GM23338 (cell line): ENCODE measurements around the gene RNF217. TPM values are rescaled to one million over a fixed set of nuclear protein-coding genes. Genes with fewer than 3 reads are reported as not detected.

Experiments
- ATAC-seq: fragments of 200-7000 bp; cut with Tn5 transposase; 3 replicates; pipeline ENCODE4 v1.9.1; 2020
- DNase-seq: peaks from one replicate; pipeline ENCODE4 v3.0.0-alpha.2; 2015; ENCODE audit warnings: low spot score
- H2AFZ ChIP-seq: fragments of 200-600 bp; sonication (generic); 2 replicates; pipeline ENCODE4 v1.8.0; 2016; ENCODE audit warnings: antibody characterized with exemption, mild to moderate bottlenecking, moderate library complexity
- H3F3A ChIP-seq: fragments of 200-600 bp; sonication (generic); replicated peaks from 2 replicates; pipeline ENCODE4 v1.8.0; 2017; ENCODE audit warnings: antibody characterized with exemption, mixed run types, low read depth
- H3K27ac ChIP-seq: fragments of 200-600 bp; sonication (generic); 2 replicates; pipeline ENCODE4 v1.6.1; 2016; ENCODE audit warnings: low read depth
- H3K27me3 ChIP-seq: fragments of 200-600 bp; sonication (generic); 2 replicates; pipeline ENCODE4 v1.8.0; 2016; ENCODE audit warnings: mild to moderate bottlenecking, mixed run types, moderate library complexity; ENCODE audit not compliant: insufficient read depth
- H3K36me3 ChIP-seq: fragments of 200-600 bp; sonication (generic); 2 replicates; pipeline ENCODE4 v1.8.0; 2016; ENCODE audit warnings: mild to moderate bottlenecking; ENCODE audit not compliant: insufficient read depth
- H3K4me1 ChIP-seq: fragments of 200-600 bp; sonication (generic); 2 replicates; pipeline ENCODE4 v1.8.0; 2016; ENCODE audit warnings: mild to moderate bottlenecking, moderate library complexity; ENCODE audit not compliant: insufficient read depth
- H3K4me2 ChIP-seq: fragments of 200-600 bp; sonication (generic); 2 replicates; pipeline ENCODE4 v1.7.1; 2017; ENCODE audit warnings: mixed run types
- H3K4me3 ChIP-seq: fragments of 200-600 bp; sonication (generic); 2 replicates; pipeline ENCODE4 v1.6.1; 2016; ENCODE audit warnings: mixed run types
- H3K79me2 ChIP-seq: fragments of 200-600 bp; sonication (generic); replicated peaks from 2 replicates; pipeline ENCODE4 v1.8.0; 2017; ENCODE audit warnings: mild to moderate bottlenecking; ENCODE audit not compliant: insufficient read depth
- H3K9me2 ChIP-seq: fragments of 200-600 bp; sonication (generic); 2 replicates; pipeline ENCODE4 v1.8.0; 2017; ENCODE audit not compliant: insufficient read depth
- H4K20me1 ChIP-seq: fragments of 200-600 bp; sonication (generic); replicated peaks from 2 replicates; pipeline ENCODE4 v1.8.0; 2017; ENCODE audit warnings: mild to moderate bottlenecking; ENCODE audit not compliant: insufficient read depth
- H3K27ac Mint-ChIP-seq: 2 replicates; pipeline ENCODE4 v1.8.0; 2020; ENCODE audit warnings: inconsistent platforms, mild to moderate bottlenecking, moderate library complexity, mixed read lengths
- H3K27me3 Mint-ChIP-seq: 3 replicates; pipeline ENCODE4 v1.8.0; 2022; ENCODE audit warnings: low read depth, mild to moderate bottlenecking, moderate library complexity, mixed read lengths, inconsistent platforms; ENCODE audit not compliant: insufficient read depth, poor library complexity
- H3K36me3 Mint-ChIP-seq: 3 replicates; pipeline ENCODE4 v1.8.0; 2021; ENCODE audit warnings: low read depth, mild to moderate bottlenecking, inconsistent platforms, moderate library complexity, mixed read lengths
- H3K4me1 Mint-ChIP-seq: 3 replicates; pipeline ENCODE4 v1.8.0; 2020; ENCODE audit warnings: mild to moderate bottlenecking, inconsistent platforms, mixed read lengths
- H3K4me3 Mint-ChIP-seq: 3 replicates; pipeline ENCODE4 v1.8.0; 2021; ENCODE audit warnings: moderate library complexity, mild to moderate bottlenecking, inconsistent platforms, mixed read lengths
- H3K9me3 Mint-ChIP-seq: 3 replicates; pipeline ENCODE4 v1.8.0; 2020; ENCODE audit warnings: moderate library complexity, mild to moderate bottlenecking, inconsistent platforms, mixed read lengths
- CREB1 ChIP-seq: fragments of 250-450 bp; sonication (Bioruptor Pico); IDR thresholded peaks from 2 replicates; pipeline ENCODE4 v1.5.0; 2020; ENCODE audit warnings: low read depth, mild to moderate bottlenecking, moderate library complexity
- EZH2phosphoT487 ChIP-seq: fragments of 200-600 bp; sonication (generic); IDR thresholded peaks from one replicate; pipeline ENCODE4 v1.8.1; 2018; ENCODE audit warnings: antibody characterized with exemption; ENCODE audit not compliant: unreplicated experiment
- JUNB ChIP-seq: IDR thresholded peaks from one replicate; pipeline ENCODE4 v1.6.1; 2016; ENCODE audit warnings: antibody characterized with exemption; ENCODE audit not compliant: unreplicated experiment
- ZNF331 ChIP-seq: fragments of 250-450 bp; sonication (Bioruptor Pico); IDR thresholded peaks from 2 replicates; pipeline ENCODE4 v1.5.0; 2020; ENCODE audit warnings: low read depth, mild to moderate bottlenecking, moderate library complexity
- polyA plus RNA-seq: library from polyadenylated mRNA; unstranded; fragments of >200 nt; fragmentation: Nextera tagmentation; extraction: Ambion mirVana; gene quantifications from 2 replicates; pipeline ENCODE4 v1.2.1, GENCODE V29; 2016
- total RNA-seq: library from RNA; depleted of rRNA; stranded (reverse); fragments of >200 nt; shearing (Covaris generic); gene quantifications from 2 replicates; pipeline ENCODE4 v1.2.3, GENCODE V29; 2014
- TF ChIP-seq, protein P1 (sequence below): fragments of 250-450 bp; sonication (Bioruptor Pico); IDR thresholded peaks from 2 replicates; pipeline ENCODE4 v1.5.0; 2020; ENCODE audit warnings: mild to moderate bottlenecking, moderate library complexity
- TF ChIP-seq, protein P2 (sequence below): IDR thresholded peaks from 2 replicates; pipeline ENCODE4 v1.6.1; 2016; ENCODE audit warnings: antibody characterized with exemption
- TF ChIP-seq, protein P3 (sequence below), 2 experiments: fragments of 200-600 bp in 1 of 2; sonication (generic) in 1 of 2; conservative IDR thresholded peaks; 2 replicates each; pipeline versions ENCODE4 v1.5.1 to v1.6.1; 2016 to 2017; ENCODE audit warnings: antibody characterized with exemption in 2 of 2, low read depth in 2 of 2, mild to moderate bottlenecking in 2 of 2, moderate library complexity in 1 of 2

The RNF217 gene
- total and polyA plus RNA-seq, 2 experiments from 2014 or later = 1.7 to 6.2 TPM

DNA sequence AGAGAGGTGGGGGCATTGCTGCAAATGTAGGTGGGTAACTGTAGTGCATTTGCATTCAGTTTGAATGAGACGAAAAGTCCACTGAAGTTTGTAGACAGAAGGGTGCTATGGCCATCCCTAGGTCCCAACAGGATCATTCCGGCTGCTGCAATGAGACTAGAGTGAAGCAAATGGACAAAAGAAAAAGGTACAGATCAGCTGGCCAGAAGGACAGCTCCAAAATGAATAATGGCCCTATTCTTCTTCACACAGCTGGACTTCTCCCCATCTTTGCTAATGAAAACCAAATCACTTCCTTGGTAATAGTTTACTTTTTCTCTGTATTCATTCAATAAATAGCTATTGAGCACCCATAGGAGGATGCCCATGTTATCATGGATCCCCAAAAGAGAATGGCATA lies 134.9 kb downstream of the RNF217 start (continued):
- TF ChIP-seq, protein P1, sequence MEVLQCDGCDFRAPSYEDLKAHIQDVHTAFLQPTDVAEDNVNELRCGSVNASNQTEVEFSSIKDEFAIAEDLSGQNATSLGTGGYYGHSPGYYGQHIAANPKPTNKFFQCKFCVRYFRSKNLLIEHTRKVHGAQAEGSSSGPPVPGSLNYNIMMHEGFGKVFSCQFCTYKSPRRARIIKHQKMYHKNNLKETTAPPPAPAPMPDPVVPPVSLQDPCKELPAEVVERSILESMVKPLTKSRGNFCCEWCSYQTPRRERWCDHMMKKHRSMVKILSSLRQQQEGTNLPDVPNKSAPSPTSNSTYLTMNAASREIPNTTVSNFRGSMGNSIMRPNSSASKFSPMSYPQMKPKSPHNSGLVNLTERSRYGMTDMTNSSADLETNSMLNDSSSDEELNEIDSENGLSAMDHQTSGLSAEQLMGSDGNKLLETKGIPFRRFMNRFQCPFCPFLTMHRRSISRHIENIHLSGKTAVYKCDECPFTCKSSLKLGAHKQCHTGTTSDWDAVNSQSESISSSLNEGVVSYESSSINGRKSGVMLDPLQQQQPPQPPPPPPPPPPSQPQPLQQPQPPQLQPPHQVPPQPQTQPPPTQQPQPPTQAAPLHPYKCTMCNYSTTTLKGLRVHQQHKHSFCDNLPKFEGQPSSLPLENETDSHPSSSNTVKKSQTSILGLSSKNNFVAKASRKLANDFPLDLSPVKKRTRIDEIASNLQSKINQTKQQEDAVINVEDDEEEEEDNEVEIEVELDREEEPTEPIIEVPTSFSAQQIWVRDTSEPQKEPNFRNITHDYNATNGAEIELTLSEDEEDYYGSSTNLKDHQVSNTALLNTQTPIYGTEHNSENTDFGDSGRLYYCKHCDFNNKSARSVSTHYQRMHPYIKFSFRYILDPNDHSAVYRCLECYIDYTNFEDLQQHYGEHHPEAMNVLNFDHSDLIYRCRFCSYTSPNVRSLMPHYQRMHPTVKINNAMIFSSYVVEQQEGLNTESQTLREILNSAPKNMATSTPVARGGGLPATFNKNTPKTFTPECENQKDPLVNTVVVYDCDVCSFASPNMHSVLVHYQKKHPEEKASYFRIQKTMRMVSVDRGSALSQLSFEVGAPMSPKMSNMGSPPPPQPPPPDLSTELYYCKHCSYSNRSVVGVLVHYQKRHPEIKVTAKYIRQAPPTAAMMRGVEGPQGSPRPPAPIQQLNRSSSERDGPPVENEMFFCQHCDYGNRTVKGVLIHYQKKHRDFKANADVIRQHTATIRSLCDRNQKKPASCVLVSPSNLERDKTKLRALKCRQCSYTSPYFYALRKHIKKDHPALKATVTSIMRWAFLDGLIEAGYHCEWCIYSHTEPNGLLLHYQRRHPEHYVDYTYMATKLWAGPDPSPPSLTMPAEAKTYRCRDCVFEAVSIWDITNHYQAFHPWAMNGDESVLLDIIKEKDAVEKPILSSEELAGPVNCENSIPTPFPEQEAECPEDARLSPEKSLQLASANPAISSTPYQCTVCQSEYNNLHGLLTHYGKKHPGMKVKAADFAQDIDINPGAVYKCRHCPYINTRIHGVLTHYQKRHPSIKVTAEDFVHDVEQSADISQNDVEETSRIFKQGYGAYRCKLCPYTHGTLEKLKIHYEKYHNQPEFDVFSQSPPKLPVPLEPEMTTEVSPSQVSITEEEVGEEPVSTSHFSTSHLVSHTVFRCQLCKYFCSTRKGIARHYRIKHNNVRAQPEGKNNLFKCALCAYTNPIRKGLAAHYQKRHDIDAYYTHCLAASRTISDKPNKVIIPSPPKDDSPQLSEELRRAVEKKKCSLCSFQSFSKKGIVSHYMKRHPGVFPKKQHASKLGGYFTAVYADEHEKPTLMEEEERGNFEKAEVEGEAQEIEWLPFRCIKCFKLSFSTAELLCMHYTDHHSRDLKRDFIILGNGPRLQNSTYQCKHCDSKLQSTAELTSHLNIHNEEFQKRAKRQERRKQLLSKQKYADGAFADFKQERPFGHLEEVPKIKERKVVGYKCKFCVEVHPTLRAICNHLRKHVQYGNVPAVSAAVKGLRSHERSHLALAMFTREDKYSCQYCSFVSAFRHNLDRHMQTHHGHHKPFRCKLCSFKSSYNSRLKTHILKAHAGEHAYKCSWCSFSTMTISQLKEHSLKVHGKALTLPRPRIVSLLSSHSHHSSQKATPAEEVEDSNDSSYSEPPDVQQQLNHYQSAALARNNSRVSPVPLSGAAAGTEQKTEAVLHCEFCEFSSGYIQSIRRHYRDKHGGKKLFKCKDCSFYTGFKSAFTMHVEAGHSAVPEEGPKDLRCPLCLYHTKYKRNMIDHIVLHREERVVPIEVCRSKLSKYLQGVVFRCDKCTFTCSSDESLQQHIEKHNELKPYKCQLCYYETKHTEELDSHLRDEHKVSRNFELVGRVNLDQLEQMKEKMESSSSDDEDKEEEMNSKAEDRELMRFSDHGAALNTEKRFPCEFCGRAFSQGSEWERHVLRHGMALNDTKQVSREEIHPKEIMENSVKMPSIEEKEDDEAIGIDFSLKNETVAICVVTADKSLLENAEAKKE (CRISPR knock-in tag) = no peak
- TF ChIP-seq JUNB = no peak
- TF ChIP-seq EZH2phosphoT487 = no peak

DNA sequence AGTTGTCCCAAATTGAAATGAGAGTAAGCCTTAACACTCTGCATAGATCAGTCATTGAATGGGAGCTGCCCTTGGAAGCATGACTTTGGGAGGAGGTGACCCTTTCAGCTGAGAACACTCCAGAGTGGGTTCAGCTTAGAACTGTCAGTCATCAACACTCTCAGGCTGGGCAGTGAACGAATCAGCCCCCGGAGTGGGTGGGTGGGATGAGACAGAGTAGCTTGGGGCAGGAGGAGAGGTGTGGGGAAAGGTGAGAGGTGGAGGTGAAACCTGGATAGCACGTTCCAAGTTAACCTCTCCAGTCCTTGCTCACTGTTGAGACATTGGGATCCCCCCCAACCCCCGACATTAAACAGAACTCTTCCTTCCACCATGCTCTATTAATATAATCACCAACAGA lies 136.0 kb downstream of the RNF217 start:
- Histone ChIP-seq H3K4me1 (peaks cover 7% of the 10 kb centered on the region; the same call in 1 of the 2 replicates), H3K36me3 (no peaks in the 10 kb centered on the region), H2AFZ (no peak overlapping the region), H3F3A (no peaks in the 10 kb centered on the region), H3K4me2 (no peak overlapping the region), H3K27me3 (peaks cover 21% of the 10 kb centered on the region), H3K27ac (no peak overlapping the region), H3K4me3 (no peak overlapping the region), H3K79me2 (no peaks in the 10 kb centered on the region), H3K9me2 (no peaks in the 10 kb centered on the region), H4K20me1 (no peaks in the 10 kb centered on the region)
- Mint-ChIP-seq H3K4me3 (no peak overlapping the region), H3K9me3 (no peaks in the 10 kb centered on the region), H3K36me3 (no peaks in the 10 kb centered on the region), H3K27ac (no peak overlapping the region), H3K27me3 (peaks cover 12% of the 10 kb centered on the region), H3K4me1 (peaks cover 25% of the 10 kb centered on the region)
- ATAC-seq (no peak), DNase-seq (no peak)
- TF ChIP-seq CREB1 (CRISPR knock-in tag) (no peak), ZNF331 (no peak), JUNB (no peak)
- TF ChIP-seq, protein P2, sequence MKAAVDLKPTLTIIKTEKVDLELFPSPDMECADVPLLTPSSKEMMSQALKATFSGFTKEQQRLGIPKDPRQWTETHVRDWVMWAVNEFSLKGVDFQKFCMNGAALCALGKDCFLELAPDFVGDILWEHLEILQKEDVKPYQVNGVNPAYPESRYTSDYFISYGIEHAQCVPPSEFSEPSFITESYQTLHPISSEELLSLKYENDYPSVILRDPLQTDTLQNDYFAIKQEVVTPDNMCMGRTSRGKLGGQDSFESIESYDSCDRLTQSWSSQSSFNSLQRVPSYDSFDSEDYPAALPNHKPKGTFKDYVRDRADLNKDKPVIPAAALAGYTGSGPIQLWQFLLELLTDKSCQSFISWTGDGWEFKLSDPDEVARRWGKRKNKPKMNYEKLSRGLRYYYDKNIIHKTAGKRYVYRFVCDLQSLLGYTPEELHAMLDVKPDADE = no peak
- TF ChIP-seq, protein P3, sequence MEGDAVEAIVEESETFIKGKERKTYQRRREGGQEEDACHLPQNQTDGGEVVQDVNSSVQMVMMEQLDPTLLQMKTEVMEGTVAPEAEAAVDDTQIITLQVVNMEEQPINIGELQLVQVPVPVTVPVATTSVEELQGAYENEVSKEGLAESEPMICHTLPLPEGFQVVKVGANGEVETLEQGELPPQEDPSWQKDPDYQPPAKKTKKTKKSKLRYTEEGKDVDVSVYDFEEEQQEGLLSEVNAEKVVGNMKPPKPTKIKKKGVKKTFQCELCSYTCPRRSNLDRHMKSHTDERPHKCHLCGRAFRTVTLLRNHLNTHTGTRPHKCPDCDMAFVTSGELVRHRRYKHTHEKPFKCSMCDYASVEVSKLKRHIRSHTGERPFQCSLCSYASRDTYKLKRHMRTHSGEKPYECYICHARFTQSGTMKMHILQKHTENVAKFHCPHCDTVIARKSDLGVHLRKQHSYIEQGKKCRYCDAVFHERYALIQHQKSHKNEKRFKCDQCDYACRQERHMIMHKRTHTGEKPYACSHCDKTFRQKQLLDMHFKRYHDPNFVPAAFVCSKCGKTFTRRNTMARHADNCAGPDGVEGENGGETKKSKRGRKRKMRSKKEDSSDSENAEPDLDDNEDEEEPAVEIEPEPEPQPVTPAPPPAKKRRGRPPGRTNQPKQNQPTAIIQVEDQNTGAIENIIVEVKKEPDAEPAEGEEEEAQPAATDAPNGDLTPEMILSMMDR (conservative IDR thresholded peaks at IDR 0.05; ENCODE audit: low read depth in 2 of 2) = no peak
- TF ChIP-seq, protein P1 (CRISPR knock-in tag) = no peak
